Glomerular visceral epithelial cell (primary cell): ENCODE data around the gene IQCM.

Experiments
- DNase-seq: peaks from one replicate; pipeline ENCODE4 v3.0.0-alpha.2; 2016; ENCODE audit errors: extremely low spot score

The IQCM gene

DNA sequence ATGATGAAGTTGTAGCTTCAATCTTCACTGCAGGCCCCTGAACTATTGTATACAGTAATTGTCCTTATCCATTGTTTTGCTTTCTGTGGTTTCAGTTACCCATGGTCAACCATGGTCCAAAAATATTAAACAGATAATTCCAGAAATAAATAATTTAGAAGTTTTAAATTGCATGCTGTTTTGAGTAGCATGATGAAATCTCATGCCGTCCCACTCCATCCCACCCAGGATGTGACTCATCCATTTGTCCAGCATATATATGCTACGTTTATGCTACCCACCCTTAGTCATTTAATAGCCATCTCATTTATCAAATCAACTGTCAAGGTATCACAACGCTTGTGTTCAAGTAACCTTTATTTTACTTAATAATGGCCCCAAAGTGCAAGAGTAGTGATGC is 34.5 kb downstream of the IQCM start:
- DNase-seq: peak; percentile 62

DNA sequence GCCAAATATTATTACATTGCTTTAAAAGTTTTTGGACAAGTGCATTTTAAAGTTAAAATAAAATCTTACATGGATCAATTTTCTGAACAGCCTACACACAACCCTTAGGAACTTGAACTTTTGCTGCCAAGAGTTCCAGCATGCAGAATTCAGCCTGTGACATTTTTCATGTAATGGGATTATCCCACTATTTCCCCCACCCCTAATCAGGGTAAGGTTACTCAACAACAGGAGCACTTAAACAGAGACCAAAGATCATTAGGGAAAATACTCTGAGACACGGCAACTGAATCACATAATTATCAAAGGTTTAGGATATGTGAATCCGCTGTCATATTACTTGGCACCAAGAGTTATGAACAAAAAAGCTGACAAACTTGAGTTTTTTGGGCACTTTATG is 47.2 kb downstream of the IQCM start:
- DNase-seq: no peak

GRCh38 chr4:149766135-149766534 is 49.5 kb downstream of the IQCM start:
- DNase-seq: no peak

GRCh38 chr4:149765630-149766029 is 50.0 kb downstream of the IQCM start:
- DNase-seq: peak; percentile 54

GRCh38 chr4:149755969-149756368 is 59.7 kb downstream of the IQCM start:
- no peak for DNase-seq

DNA sequence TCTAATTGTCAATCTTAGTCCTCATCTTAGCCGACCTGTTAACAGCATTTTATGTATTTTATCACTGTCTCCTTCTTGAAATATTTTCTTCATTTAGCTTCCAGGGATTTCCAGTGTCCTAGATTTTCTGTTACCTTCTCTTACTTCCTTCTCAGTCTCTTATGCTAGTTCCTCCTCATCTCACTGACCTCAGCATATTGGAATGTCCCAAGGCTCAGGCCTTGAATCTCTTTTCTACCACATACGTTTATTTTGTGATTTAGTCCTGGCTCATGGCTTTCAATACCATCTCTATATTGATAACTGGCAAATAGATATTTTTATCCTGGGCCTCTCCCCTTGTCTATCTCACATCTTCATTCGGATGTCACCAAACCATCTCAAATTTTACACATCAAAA is 61.1 kb downstream of the IQCM start:
- DNase-seq: peak; percentile 50

- DNase-seq: no peak
Measured at GRCh38 chr4:149752729-149753128, 62.9 kb downstream of the IQCM start.

GRCh38 chr4:149751174-149751573 is 64.5 kb downstream of the IQCM start:
- no peak for DNase-seq

DNA sequence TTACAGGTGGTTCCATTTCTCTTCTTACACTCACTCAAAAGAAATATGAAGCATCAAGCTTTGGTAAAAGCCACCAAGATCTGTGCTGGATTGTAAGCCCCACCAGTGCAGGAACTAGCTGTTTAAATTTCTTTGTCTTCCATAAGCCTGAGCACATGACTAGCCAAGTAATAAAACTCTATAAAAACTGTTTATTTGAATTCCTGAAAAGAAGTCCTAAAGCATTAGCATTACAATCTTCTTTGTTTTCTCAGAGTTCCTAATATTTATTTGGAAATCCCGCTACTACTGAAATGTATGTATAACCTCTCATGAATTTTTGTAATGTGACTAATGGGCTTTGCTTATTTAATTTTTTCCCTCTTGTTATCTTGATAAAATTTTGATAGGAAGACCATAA is 65.9 kb downstream of the IQCM start:
- no peak for DNase-seq

DNA sequence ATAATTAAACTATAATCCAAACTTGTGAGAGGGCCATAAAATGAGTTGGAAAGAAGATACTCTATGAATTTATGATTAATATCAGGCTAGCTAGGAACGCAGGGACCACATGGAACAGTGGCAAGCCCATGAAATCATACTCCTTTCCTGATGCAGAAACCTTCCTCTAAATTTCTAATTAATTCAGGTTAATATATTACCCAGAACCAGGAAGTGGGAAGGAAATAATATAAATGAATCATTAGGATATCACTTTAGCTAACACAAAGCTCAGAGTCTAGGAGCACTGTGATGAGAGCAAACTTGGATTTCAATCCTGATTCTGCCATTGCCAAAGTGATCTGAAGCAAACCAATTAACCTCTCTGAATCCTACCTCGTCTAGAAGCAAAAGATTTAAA is 68.0 kb downstream of the IQCM start:
- DNase-seq: no peak

GRCh38 chr4:149746276-149746675 is 69.4 kb downstream of the IQCM start:
- no peak for DNase-seq

- no peak for DNase-seq
Measured at GRCh38 chr4:149741186-149741831, 74.3 kb downstream of the IQCM start.

GRCh38 chr4:149738156-149738555 is 77.5 kb downstream of the IQCM start:
- no peak for DNase-seq

- DNase-seq: no peak
Measured at GRCh38 chr4:149735796-149736195, 79.8 kb downstream of the IQCM start.

- no peak for DNase-seq
Measured at GRCh38 chr4:149728444-149728843, 87.2 kb downstream of the IQCM start.

- DNase-seq: no peak
Measured at GRCh38 chr4:149727663-149728062, 88.0 kb downstream of the IQCM start.

GRCh38 chr4:149723065-149723464 is 92.6 kb downstream of the IQCM start:
- no peak for DNase-seq

DNA sequence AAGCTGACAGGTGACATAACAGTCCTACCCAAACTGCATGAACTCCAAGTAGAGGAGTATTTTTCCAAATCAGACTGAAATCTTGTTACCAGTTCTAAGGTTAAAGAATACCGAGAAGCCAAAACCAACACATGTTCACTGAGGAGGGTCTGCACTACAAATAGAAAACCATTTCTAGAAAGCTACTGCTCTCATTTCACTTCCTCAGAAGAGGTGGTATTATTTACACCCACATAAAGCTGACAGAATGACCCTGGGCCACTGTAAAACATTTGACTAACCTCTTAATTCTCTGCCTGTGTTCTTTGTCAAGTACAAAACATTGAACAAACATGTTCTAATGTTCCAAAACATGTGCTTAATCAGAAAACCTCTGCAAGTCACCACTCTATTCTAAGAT is 95.8 kb downstream of the IQCM start:
- no peak for DNase-seq

GRCh38 chr4:149719357-149719756 is 96.3 kb downstream of the IQCM start:
- DNase-seq: no peak

DNA sequence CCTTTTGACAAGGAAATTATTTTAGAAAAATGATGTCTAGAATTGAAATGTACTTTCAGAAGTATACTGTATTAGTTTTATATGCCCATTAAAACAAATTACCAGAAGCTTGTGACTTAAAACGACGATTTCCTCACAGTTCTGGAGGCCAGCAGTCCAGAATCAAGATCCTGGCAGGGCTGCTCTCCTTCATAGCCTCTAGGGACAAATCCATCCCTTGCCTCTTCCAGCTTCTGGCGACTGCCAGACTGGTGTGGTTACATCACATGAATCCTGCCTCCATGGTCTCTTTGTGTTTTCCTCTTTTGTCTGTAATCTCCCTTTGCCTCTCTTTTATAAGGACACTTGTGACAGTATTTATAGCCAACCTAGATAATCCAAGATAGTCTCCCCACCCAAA is 97.1 kb downstream of the IQCM start:
- DNase-seq: no peak

- peak; percentile 24 for DNase-seq
Measured at GRCh38 chr4:149716728-149717127, 98.9 kb downstream of the IQCM start.

- DNase-seq: no peak
Measured at GRCh38 chr4:149715822-149716585, 99.6 kb downstream of the IQCM start.

GRCh38 chr4:149713031-149713430 is 102.6 kb downstream of the IQCM start:
- no peak for DNase-seq
